COLO668 (cell line): ENCODE measurements around the gene TNIP1.
A peak's percentile ranks its signal among the peaks of the same experiment; 100 is the strongest.

ENCODE experiments used
- DNase-seq: peaks from one replicate; lab custom pipeline; 2025; ENCODE audit not compliant: unreplicated experiment; lab: John Stamatoyannopoulos, UW

TNIP1 gene

DNA sequence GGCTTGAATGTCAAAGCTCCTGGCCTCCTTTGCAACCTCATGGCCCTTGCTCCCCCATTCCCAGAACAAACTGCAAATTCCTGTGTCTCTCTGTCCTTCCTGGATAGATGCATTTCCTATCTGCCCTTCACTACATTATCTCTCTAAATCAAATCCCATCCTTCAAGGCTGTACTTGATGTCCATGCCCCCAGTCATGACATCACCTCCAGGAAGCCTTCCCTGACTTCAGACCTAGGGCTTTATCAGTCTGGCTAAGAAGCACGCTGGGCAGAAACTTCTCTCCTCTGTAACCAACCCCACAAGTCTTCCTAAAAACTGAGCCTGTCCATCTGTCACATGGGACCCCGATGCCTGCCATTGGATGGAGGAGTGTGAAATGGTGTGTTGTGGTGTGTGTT lies 25.7 kb upstream of the TNIP1 start:
- no peak for DNase-seq

DNA sequence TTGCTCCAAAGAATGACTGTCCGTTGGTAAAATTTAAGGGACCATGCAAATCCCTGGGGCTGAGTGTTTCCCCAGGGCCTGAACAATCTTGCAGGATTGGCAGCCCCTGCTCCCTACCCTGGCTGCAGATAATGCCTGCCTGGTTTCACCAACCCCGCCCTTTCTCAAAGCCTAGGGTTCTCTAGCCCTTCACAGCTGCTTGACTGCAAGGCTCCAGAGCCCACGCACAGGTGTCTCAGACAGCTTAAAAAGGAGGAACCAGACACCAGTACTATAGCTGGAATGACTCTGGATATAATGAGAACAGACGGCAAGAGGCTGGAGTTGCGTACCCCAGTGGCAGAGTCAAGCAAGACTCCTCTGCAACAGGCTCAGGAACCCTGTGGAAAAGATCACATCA lies 25.2 kb upstream of the TNIP1 start:
- DNase-seq, result no peak

DNA sequence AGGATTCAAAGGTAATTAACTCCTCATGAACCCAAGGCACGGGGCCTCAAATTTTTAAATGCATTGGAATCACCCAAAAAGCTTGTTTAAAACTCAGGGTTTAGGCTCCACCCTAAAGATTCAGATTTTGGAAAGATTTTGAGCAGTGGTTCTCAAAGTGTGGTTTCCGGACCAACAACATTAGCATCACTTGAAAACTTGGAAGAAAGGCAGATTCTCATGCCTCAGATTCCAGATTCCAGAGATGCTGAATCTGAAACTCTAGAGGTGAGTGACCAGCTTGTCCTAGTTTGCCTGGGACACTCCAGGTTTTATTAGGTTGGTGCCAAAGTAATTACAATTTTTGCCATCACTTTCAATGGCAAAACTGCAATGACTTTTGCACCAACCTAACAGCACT lies 24.7 kb upstream of the TNIP1 start:
- no peak for DNase-seq

- DNase-seq, result no peak
Measured at GRCh38 chr5:151104795-151105194, 24.0 kb upstream of the TNIP1 start.

- no peak for DNase-seq
Measured at GRCh38 chr5:151101746-151102145, 20.9 kb upstream of the TNIP1 start.

DNA sequence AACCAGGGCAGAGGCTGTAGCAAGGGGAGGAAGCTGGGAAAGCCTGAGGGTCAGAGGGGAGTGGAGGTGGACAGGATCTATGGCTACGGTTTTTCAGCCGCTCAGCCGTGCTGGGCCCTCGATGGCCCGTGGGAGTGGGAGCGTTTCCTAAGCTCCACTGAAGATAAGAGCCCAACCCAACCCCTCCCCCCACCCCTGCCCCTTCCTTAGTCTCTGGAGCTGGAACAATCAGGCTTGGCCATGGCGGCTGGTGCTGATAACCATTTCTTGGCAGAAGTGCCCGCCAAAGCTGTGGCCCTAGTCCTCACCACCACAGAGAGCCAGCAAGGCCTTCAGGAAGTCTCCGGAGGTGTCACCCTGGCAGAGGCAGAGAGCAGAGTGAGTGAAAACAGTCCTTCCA lies 20.3 kb upstream of the TNIP1 start:
- DNase-seq, result no peak

DNA sequence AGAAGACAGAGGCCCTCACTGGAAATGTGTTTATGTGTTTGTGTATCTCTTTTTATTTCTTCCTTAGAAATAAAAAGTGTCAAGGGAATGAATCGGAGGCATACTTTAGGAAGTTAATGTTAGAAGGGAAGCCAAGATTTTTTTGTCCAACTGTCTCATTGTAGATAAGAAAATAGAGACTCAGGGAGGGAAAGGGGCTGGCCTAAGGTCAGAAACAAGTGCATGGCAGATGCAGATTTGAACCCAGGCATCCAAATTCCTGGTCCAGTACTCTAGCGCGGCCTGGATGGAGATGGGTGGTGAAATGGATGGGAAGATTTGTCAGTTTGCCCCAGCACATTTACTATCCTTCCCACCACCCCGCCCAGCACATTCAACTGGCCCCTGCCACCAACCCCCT lies 19.8 kb upstream of the TNIP1 start:
- no peak for DNase-seq

- DNase-seq, result no peak
Measured at GRCh38 chr5:151098768-151099121, 17.9 kb upstream of the TNIP1 start.

DNA sequence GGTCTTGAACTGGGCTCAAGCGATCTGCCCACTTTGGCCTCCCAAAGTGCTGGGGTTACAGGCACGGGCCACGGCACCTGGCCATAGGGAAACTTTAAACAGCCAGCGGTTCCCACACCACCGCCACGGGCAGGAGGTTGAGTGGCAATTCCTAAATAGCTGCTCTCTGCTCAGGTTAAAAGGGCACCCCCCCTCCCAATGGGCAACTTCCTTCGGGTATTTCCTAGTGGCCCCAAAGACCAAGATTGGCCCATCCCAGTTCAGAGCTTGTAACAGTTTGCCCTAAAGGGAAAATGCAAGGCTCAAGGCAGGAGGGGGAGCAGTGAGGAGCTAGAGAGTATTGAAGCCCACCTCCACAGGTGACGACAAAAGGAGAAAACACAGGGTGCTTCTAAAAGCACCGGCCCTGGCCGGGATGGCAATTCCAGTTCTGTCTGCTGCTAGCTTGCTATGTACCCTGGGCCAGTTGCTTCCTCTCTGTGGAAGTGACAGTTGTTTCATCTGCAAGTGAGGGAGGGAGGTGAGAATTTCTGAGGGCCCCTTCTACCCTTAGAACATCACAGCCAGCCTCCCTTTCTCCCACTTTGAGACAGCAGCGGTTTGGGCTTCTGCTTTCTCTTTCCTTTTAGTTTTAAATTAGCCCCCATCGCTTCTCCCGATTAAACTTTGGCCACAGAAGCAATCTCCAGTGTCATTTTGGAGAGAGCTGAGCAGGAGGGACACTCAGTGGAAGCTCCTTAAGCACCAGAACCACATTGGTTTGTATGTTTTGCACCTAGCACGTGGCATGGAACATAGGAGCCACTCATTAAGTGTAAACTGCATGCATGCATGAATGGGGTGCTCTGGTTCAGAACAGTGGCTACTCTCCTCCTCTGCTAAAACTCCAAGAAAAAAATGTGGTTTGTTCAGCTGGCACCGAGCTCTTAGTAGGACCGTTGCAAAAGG lies 17.3 kb upstream of the TNIP1 start:
- no peak for DNase-seq

DNA sequence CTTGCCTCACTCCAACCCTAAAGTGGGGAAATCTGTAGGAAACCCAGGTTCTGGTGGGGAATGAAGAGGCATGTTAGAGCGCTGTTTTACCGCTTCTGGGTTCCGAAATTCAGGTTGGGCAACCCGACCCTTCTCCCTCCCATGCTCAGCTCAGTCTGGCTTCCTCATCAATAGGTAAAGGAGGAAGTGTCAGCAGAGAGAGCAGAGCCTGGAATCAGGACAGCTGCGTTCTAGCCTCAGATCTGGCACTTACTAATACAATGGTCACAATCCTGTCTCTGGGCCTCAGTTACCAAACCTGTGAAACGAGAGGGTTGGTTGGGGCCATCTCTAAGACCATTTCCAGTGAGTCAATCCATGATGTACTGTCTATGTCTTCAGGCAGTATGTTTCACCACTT lies 16.2 kb upstream of the TNIP1 start:
- DNase-seq, result no peak

GRCh38 chr5:151096001-151096373 lies 15.2 kb upstream of the TNIP1 start:
- DNase-seq, result no peak

- DNase-seq, result peak; percentile 12
Measured at GRCh38 chr5:151095341-151096000, 14.6 kb upstream of the TNIP1 start.

DNA sequence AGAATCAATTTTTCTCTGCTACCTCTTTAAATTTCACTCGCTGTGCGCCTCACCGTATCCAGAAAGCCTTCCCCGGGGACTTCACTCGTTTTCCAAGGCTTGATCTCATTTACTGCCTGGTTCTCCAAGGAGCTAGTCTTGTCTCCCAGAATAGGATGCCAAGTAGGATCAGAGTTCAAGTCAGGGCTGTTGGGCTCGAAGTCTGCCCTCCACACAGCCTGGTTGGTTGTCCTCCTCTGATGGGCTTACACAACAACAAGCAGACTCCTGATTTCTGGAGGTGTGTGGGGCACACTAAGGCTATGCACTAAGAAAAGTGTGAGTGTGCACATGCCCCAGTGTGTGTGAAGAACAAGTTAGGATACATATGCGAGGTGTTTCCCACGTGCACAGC lies 14.0 kb upstream of the TNIP1 start:
- no peak for DNase-seq

GRCh38 chr5:151094030-151094851 lies 13.4 kb upstream of the TNIP1 start:
- DNase-seq, result no peak

GRCh38 chr5:151093476-151093889 lies 12.6 kb upstream of the TNIP1 start:
- DNase-seq, result no peak

GRCh38 chr5:151092762-151093161 lies 11.9 kb upstream of the TNIP1 start:
- DNase-seq, result no peak

- DNase-seq, result no peak
Measured at GRCh38 chr5:151089726-151090125, 8.9 kb upstream of the TNIP1 start.

GRCh38 chr5:151088986-151089385 lies 8.2 kb upstream of the TNIP1 start:
- DNase-seq, result no peak

GRCh38 chr5:151087486-151087885 lies 6.7 kb upstream of the TNIP1 start:
- DNase-seq, result no peak

DNA sequence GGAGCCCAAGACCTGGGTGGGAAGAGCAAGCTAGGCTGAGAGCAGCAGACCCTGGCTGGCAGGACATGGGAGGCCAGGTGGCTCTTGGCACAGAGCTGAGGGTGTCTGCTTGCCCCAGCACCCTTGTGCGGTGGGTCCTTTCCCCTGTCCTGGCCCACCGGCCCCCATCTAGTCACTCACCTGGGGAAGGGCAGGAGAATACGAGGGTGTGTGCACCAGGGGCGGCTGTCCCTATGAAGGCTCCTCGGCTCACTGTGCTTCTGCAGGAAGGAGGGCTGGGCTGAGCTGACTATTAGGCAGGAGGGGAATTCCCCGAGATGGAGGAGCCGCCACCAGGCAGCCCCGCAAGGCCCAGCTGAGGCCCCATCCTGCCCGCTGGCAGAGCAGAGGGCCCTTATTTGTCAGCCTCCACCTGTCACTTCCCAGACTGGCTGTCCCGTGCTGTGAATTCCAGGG lies 6.1 kb upstream of the TNIP1 start:
- DNase-seq, result peak; percentile 19

DNA sequence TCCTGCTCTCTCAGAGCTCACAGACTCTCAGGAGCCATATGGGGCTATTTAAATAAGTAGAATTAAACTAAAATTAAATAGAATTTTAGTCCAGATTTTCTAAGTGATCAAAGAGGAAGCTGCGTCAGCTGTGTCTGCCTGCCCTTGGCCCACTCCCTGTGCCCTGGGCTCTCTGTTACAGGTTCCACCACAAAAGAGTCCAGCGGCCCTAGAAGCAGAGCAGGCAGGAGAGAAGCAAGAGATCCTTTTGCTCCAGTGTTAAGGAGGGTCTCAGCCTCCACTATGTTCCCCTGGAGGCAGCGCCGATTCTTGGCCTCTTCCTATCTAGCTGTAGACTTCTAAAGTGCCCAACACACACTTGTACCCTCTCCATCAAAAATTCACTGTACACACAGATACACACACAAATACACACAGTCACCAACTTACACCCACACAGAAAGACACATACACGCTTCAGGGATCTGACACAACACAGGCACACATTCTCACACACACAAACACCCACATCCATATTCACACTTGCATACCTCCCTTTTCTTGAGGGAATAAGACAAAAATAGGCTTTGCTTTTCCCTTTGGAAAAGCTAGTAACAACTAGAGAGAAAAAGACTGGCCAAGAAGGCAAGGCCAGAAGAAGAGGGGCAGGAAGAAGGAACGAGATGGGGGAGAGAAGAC lies 5.5 kb upstream of the TNIP1 start:
- DNase-seq, result no peak
